Stimulated activated naive CD8-positive, alpha-beta T cell treated with anti-CD3 and anti-CD28 coated beads, Interleukin-15, amount 100 ng/mL, for 72 hours (primary cell): ENCODE results near the gene NDST4.

Experiments
- ATAC-seq: fragments of 150-1000 bp; cut with Tn5 transposase; 2 replicates; pipeline ENCODE4 v1.10.0; 2021; ENCODE audit warnings: mild to moderate bottlenecking, moderate library complexity
- DNase-seq, 2 donors: peaks; one replicate each; pipeline ENCODE4 v3.0.0; 2021 to 2022
- H3K27ac Mint-ChIP-seq, 2 donors: one replicate each; pipeline ENCODE4 v1.8.0; 2022; ENCODE audit warnings: mild to moderate bottlenecking in 2 of 2, mixed read lengths in 2 of 2, moderate library complexity in 2 of 2
- H3K27me3 Mint-ChIP-seq: one replicate; pipeline ENCODE4 v1.8.0; 2022; ENCODE audit warnings: mixed read lengths
- H3K4me1 Mint-ChIP-seq: one replicate; pipeline ENCODE4 v1.8.0; 2022; ENCODE audit warnings: mild to moderate bottlenecking, mixed read lengths
- H3K4me3 Mint-ChIP-seq, 2 donors: one replicate each; pipeline ENCODE4 v1.8.0; 2022; ENCODE audit warnings: mild to moderate bottlenecking in 2 of 2, mixed read lengths in 2 of 2, moderate library complexity in 1 of 2
- H3K9me3 Mint-ChIP-seq, 2 donors: one replicate each; pipeline ENCODE4 v1.8.0; 2022; ENCODE audit warnings: mixed read lengths in 2 of 2

NDST4 gene

GRCh38 chr4:115107411-115107810 is 6.0 kb downstream of the NDST4 start:
- H3K4me1 Mint-ChIP-seq: no peaks in the 10 kb centered on the region
- H3K27ac Mint-ChIP-seq: no peak overlapping the region
- H3K4me3 Mint-ChIP-seq: no peak overlapping the region
- H3K9me3 Mint-ChIP-seq: no peaks in the 10 kb centered on the region
- no peak for ATAC-seq
- no peaks in the 10 kb centered on the region for H3K27me3 Mint-ChIP-seq
- DNase-seq: no peak

GRCh38 chr4:115101675-115102074 is 11.7 kb downstream of the NDST4 start:
- no peaks in the 10 kb centered on the region for H3K4me1 Mint-ChIP-seq
- no peak for DNase-seq
- H3K27ac Mint-ChIP-seq: no peak overlapping the region
- H3K27me3 Mint-ChIP-seq: no peaks in the 10 kb centered on the region
- ATAC-seq: no peak
- H3K9me3 Mint-ChIP-seq: no peaks in the 10 kb centered on the region
- H3K4me3 Mint-ChIP-seq: no peak overlapping the region

- no peak for DNase-seq
- ATAC-seq: no peak
Observed at GRCh38 chr4:115090483-115091075, 22.8 kb downstream of the NDST4 start.

GRCh38 chr4:115082633-115083032 is 30.8 kb downstream of the NDST4 start:
- H3K27ac Mint-ChIP-seq: no peak overlapping the region
- H3K4me3 Mint-ChIP-seq: no peak overlapping the region
- no peaks in the 10 kb centered on the region for H3K4me1 Mint-ChIP-seq
- ATAC-seq (no peak), DNase-seq (no peak)
- H3K27me3 Mint-ChIP-seq: no peaks in the 10 kb centered on the region
- peaks cover 5 to 16% of the 10 kb centered on the region in 2 donors for H3K9me3 Mint-ChIP-seq

More at GRCh38 chr4:115090483-115091075, 22.8 kb downstream of the NDST4 start:
- Mint-ChIP-seq H3K27me3 (no peaks in the 10 kb centered on the region), H3K27ac (no peak overlapping the region), H3K4me1 (no peaks in the 10 kb centered on the region), H3K4me3 (no peak overlapping the region), H3K9me3 (no peaks in the 10 kb centered on the region)

- no peak for DNase-seq
- peaks cover 0 to 7% of the 10 kb centered on the region in 2 donors for H3K9me3 Mint-ChIP-seq
- H3K4me1 Mint-ChIP-seq: no peaks in the 10 kb centered on the region
- peak overlapping the region in 1 of 2 donors; percentile 72 for H3K27ac Mint-ChIP-seq
- no peak overlapping the region for H3K4me3 Mint-ChIP-seq
- no peaks in the 10 kb centered on the region for H3K27me3 Mint-ChIP-seq
- ATAC-seq: no peak
Observed at GRCh38 chr4:115076691-115077090, 36.7 kb downstream of the NDST4 start.

GRCh38 chr4:115058533-115058932 is 54.9 kb downstream of the NDST4 start:
- ATAC-seq (no peak), DNase-seq (no peak)
- no peaks in the 10 kb centered on the region for H3K27me3 Mint-ChIP-seq
- H3K4me3 Mint-ChIP-seq: no peak overlapping the region
- H3K4me1 Mint-ChIP-seq: no peaks in the 10 kb centered on the region
- H3K9me3 Mint-ChIP-seq: no peaks in the 10 kb centered on the region
- H3K27ac Mint-ChIP-seq: no peak overlapping the region

- no peak overlapping the region for H3K27ac Mint-ChIP-seq
Observed at GRCh38 chr4:115054836-115055235, 58.6 kb downstream of the NDST4 start.

GRCh38 chr4:115053313-115053712 is 60.1 kb downstream of the NDST4 start:
- Mint-ChIP-seq H3K27me3 (no peaks in the 10 kb centered on the region), H3K27ac (no peak overlapping the region), H3K4me1 (no peaks in the 10 kb centered on the region), H3K9me3 (no peaks in the 10 kb centered on the region), H3K4me3 (no peak overlapping the region)
- no peak for ATAC-seq
- DNase-seq: no peak

More at GRCh38 chr4:115054836-115055235, 58.6 kb downstream of the NDST4 start:
- no peak for DNase-seq
- ATAC-seq: no peak
- no peaks in the 10 kb centered on the region for H3K4me1 Mint-ChIP-seq
- H3K27me3 Mint-ChIP-seq: no peaks in the 10 kb centered on the region
- H3K9me3 Mint-ChIP-seq: no peaks in the 10 kb centered on the region
- no peak overlapping the region for H3K4me3 Mint-ChIP-seq

- Mint-ChIP-seq H3K9me3 (no peaks in the 10 kb centered on the region), H3K27ac (no peak overlapping the region), H3K4me3 (no peak overlapping the region), H3K27me3 (no peaks in the 10 kb centered on the region), H3K4me1 (no peaks in the 10 kb centered on the region)
- DNase-seq (no peak), ATAC-seq (no peak)
Observed at GRCh38 chr4:115042496-115042895, 70.9 kb downstream of the NDST4 start.

- no peak overlapping the region for H3K4me3 Mint-ChIP-seq
- H3K9me3 Mint-ChIP-seq: peaks cover 0 to 4% of the 10 kb centered on the region in 2 donors
- no peak overlapping the region for H3K27ac Mint-ChIP-seq
- no peaks in the 10 kb centered on the region for H3K4me1 Mint-ChIP-seq
- no peaks in the 10 kb centered on the region for H3K27me3 Mint-ChIP-seq
- ATAC-seq: no peak
- DNase-seq: no peak
Observed at GRCh38 chr4:115030281-115030680, 83.1 kb downstream of the NDST4 start.

- ATAC-seq (no peak), DNase-seq (no peak)
- Mint-ChIP-seq H3K27ac (no peak overlapping the region), H3K27me3 (no peaks in the 10 kb centered on the region), H3K4me1 (no peaks in the 10 kb centered on the region), H3K9me3 (peaks cover 0 to 4% of the 10 kb centered on the region in 2 donors), H3K4me3 (no peak overlapping the region)
Observed at GRCh38 chr4:115028682-115029410, 84.6 kb downstream of the NDST4 start.

GRCh38 chr4:114999880-115000279 is 113.5 kb downstream of the NDST4 start:
- peaks cover 0 to 7% of the 10 kb centered on the region in 2 donors for H3K9me3 Mint-ChIP-seq
- no peaks in the 10 kb centered on the region for H3K4me1 Mint-ChIP-seq
- ATAC-seq: no peak
- H3K4me3 Mint-ChIP-seq: no peak overlapping the region
- H3K27me3 Mint-ChIP-seq: no peaks in the 10 kb centered on the region
- H3K27ac Mint-ChIP-seq: no peak overlapping the region
- DNase-seq: no peak

GRCh38 chr4:114998316-114998715 is 115.1 kb downstream of the NDST4 start:
- no peak for DNase-seq
- peaks cover 0 to 7% of the 10 kb centered on the region in 2 donors for H3K9me3 Mint-ChIP-seq
- no peaks in the 10 kb centered on the region for H3K27me3 Mint-ChIP-seq
- no peak overlapping the region for H3K27ac Mint-ChIP-seq
- no peak for ATAC-seq
- H3K4me3 Mint-ChIP-seq: no peak overlapping the region
- H3K4me1 Mint-ChIP-seq: no peaks in the 10 kb centered on the region

- H3K4me1 Mint-ChIP-seq: no peaks in the 10 kb centered on the region
- ATAC-seq (no peak), DNase-seq (no peak)
- H3K4me3 Mint-ChIP-seq: no peak overlapping the region
- H3K27me3 Mint-ChIP-seq: no peaks in the 10 kb centered on the region
- peaks cover 0 to 3% of the 10 kb centered on the region in 2 donors for H3K9me3 Mint-ChIP-seq
- no peak overlapping the region for H3K27ac Mint-ChIP-seq
Observed at GRCh38 chr4:114997576-114998247, 115.7 kb downstream of the NDST4 start.

- Mint-ChIP-seq H3K4me1 (no peaks in the 10 kb centered on the region), H3K27ac (no peak overlapping the region), H3K4me3 (no peak overlapping the region), H3K27me3 (no peaks in the 10 kb centered on the region), H3K9me3 (peaks cover 5 to 18% of the 10 kb centered on the region in 2 donors)
- ATAC-seq (no peak), DNase-seq (no peak)
Observed at GRCh38 chr4:114986133-114986532, 127.3 kb downstream of the NDST4 start.
